Hematopoietic multipotent progenitor cell (in vitro differentiated cells): Measurements from ENCODE around the gene STK32C. TPM values are rescaled to one million over a fixed set of nuclear protein-coding genes. Genes with fewer than 3 reads are reported as not detected.
A peak's percentile ranks its signal among the peaks of the same experiment; 100 is the strongest.
"Not testable (repeated sequence)": the region's sequence is repeated elsewhere in the genome, so short reads cannot be mapped to it uniquely, and the experiment has no call there.

ENCODE experiments used
- DNase-seq, 3 donors: peaks; one replicate each; pipeline ENCODE4 v3.0.0-alpha.2; 2011 to 2015; ENCODE audit warnings: low read depth in 2 of 3, low spot score in 2 of 3
- total RNA-seq: library from RNA; depleted of rRNA; stranded (reverse); fragments of >200 nt; gene quantifications from one replicate; pipeline ENCODE4 v1.2.3, GENCODE V29; 2012

Gene STK32C
- total RNA-seq, 1 donor = 25.0 TPM

DNA sequence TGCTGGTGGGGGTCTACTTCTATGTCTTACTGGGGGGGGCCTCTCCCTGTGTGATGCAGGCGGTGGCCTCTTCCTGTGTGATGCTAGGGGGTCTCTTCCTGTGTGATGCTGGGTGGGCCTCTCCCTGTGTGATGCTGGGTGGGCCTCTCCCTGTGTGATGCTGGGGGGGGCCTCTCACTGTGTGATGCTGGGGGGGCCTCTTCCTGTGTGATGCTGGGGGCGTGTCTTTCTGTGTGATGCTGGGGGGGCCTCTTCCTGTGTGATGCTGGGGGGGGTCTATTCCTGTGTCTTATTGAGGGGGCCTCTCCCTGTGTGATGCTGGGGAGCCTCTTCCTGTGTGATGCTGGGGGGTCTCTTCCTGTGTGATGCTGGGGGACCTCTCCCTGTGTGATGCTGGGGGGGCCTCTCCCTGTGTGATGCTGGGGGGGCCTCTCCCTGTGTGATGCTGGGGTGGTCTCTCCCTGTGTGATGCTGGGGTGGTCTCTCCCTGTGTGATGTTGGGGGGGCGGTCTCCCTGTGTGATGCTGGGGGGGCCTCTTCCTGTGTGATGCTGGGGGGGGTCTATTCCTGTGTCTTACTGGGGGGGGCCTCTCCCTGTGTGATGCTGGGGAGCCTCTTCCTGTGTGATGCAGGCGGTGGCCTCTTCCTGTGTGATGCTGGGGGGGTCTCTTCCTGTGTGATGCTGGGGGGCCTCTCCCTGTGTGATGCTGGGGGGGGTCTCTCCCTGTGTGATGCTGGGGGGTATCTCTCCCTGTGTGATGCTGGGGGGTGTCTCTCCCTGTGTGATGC is 146.7 kb downstream of the STK32C start:
- not testable (repeated sequence) for DNase-seq

GRCh38 chr10:132160231-132160630 is 147.5 kb downstream of the STK32C start:
- not testable (repeated sequence) for DNase-seq

- DNase-seq = peak in 1 of 3 donors; percentile 36
These were observed 148.2 kb downstream of the STK32C start for GRCh38 chr10:132159302-132160230.

GRCh38 chr10:132158823-132159222 is 148.9 kb downstream of the STK32C start:
- DNase-seq = peak in 2 of 3 donors; percentile 19 to 58

DNA sequence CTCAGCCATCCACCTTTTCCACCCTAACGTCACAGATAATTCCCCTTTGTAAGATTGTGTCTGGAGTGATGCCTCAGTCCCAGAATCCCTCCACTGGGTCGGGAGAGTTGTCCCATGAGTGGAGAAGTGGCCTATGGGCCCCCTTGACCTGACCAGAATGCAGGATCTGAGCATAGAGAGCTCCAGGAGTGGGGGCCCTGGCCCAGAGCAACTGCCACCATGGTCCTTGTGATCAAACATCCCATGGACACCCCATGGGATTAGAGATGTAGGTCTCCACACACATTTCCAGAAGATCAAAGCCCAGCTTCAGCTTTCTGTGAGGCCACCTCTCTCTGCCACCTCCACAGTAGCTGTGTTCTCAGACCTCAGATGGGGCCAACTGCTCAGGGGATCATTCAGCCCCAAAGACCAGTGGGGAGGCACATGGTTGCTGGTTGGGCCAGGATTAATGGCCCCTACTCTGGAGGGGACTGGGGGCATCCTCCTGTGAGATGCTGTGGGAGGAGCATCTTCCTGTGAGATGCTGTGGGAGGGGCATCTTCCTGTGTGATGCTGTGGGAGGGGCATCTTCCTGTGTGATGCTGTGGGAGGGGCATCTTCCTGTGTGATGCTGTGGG is 149.5 kb downstream of the STK32C start:
- peak in 2 of 3 donors; percentile 17 to 37 for DNase-seq

Other genes starting within 250 kb of the STK32C start
- gene JAKMIP3, start 242.0 kb downstream of the STK32C start, total RNA-seq = under 0.01 TPM
- gene DPYSL4, start 121.0 kb downstream of the STK32C start, total RNA-seq = 0.27 TPM
- gene LRRC27, start 24.2 kb upstream of the STK32C start, total RNA-seq = 8.1 TPM
- 36.6 TPM for gene PWWP2B, start 89.2 kb upstream of the STK32C start, total RNA-seq
- gene INPP5A, start 229.8 kb upstream of the STK32C start, total RNA-seq = 15.9 TPM